WTC11 (cell line): Measurements from ENCODE around the gene CADM2.

Experiments used
- ELF4 ChIP-seq: sonication (generic); formaldehyde crosslinking; IDR thresholded peaks from 2 replicates; pipeline ENCODE4 v1.8.1; 2022; ENCODE audit warnings: low read depth, mild to moderate bottlenecking, moderate library complexity, missing genetic modification reagents
- EMX1 ChIP-seq: fragments of 250-450 bp; sonication (Bioruptor Pico); IDR thresholded peaks from 2 replicates; pipeline ENCODE4 v1.8.0; 2021; ENCODE audit warnings: mild to moderate bottlenecking
- ESRRA ChIP-seq: sonication (generic); formaldehyde crosslinking; IDR thresholded peaks from 2 replicates; pipeline ENCODE4 v1.8.1; 2022; ENCODE audit warnings: mild to moderate bottlenecking, missing genetic modification reagents, borderline replicate concordance
- FOXP1 ChIP-seq: sonication (generic); formaldehyde crosslinking; IDR thresholded peaks from 2 replicates; pipeline ENCODE4 v1.8.0; 2022; ENCODE audit warnings: missing genetic modification reagents, mild to moderate bottlenecking, moderate library complexity, borderline replicate concordance
- NFE2L1 ChIP-seq: sonication (generic); formaldehyde crosslinking; IDR thresholded peaks from 2 replicates; pipeline ENCODE4 v1.8.1; 2023; ENCODE audit warnings: missing genetic modification reagents
- TP53 ChIP-seq: sonication (generic); formaldehyde crosslinking; IDR thresholded peaks from 2 replicates; pipeline ENCODE4 v1.8.1; 2023; ENCODE audit warnings: mild to moderate bottlenecking, missing genetic modification reagents
- TF ChIP-seq, protein P1 (sequence below): fragments of 200-600 bp; IDR thresholded peaks from 2 replicates; pipeline ENCODE4 v1.8.0; 2022; ENCODE audit warnings: antibody characterized with exemption
- TF ChIP-seq, protein P2 (sequence below): sonication (generic); formaldehyde crosslinking; IDR thresholded peaks from 2 replicates; pipeline ENCODE4 v1.8.1; 2023; ENCODE audit warnings: mild to moderate bottlenecking, missing genetic modification reagents, borderline replicate concordance

GRCh38 chr3:85342915-85343314 is 384.1 kb downstream of the CADM2 start:
- TF ChIP-seq ELF4 (CRISPR knock-in tag) (no peak), EMX1 (CRISPR knock-in tag) (no peak), ESRRA (CRISPR knock-in tag) (no peak), FOXP1 (no peak), TP53 (CRISPR knock-in tag) (no peak), NFE2L1 (CRISPR knock-in tag) (no peak)
- TF ChIP-seq, protein P1, sequence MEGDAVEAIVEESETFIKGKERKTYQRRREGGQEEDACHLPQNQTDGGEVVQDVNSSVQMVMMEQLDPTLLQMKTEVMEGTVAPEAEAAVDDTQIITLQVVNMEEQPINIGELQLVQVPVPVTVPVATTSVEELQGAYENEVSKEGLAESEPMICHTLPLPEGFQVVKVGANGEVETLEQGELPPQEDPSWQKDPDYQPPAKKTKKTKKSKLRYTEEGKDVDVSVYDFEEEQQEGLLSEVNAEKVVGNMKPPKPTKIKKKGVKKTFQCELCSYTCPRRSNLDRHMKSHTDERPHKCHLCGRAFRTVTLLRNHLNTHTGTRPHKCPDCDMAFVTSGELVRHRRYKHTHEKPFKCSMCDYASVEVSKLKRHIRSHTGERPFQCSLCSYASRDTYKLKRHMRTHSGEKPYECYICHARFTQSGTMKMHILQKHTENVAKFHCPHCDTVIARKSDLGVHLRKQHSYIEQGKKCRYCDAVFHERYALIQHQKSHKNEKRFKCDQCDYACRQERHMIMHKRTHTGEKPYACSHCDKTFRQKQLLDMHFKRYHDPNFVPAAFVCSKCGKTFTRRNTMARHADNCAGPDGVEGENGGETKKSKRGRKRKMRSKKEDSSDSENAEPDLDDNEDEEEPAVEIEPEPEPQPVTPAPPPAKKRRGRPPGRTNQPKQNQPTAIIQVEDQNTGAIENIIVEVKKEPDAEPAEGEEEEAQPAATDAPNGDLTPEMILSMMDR, result no peak
- TF ChIP-seq, protein P2, sequence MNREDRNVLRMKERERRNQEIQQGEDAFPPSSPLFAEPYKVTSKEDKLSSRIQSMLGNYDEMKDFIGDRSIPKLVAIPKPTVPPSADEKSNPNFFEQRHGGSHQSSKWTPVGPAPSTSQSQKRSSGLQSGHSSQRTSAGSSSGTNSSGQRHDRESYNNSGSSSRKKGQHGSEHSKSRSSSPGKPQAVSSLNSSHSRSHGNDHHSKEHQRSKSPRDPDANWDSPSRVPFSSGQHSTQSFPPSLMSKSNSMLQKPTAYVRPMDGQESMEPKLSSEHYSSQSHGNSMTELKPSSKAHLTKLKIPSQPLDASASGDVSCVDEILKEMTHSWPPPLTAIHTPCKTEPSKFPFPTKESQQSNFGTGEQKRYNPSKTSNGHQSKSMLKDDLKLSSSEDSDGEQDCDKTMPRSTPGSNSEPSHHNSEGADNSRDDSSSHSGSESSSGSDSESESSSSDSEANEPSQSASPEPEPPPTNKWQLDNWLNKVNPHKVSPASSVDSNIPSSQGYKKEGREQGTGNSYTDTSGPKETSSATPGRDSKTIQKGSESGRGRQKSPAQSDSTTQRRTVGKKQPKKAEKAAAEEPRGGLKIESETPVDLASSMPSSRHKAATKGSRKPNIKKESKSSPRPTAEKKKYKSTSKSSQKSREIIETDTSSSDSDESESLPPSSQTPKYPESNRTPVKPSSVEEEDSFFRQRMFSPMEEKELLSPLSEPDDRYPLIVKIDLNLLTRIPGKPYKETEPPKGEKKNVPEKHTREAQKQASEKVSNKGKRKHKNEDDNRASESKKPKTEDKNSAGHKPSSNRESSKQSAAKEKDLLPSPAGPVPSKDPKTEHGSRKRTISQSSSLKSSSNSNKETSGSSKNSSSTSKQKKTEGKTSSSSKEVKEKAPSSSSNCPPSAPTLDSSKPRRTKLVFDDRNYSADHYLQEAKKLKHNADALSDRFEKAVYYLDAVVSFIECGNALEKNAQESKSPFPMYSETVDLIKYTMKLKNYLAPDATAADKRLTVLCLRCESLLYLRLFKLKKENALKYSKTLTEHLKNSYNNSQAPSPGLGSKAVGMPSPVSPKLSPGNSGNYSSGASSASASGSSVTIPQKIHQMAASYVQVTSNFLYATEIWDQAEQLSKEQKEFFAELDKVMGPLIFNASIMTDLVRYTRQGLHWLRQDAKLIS, result no peak
